Common myeloid progenitor, CD34-positive (primary cell): ENCODE measurements around the gene PROM2.

Source experiments
- CTCF ChIA-PET: fragments of 350-600 bp; sonication (Branson Sonifier 250); formaldehyde crosslinking; loops from one replicate; lab custom pipeline; 2021; ENCODE audit warnings: antibody characterized with exemption; lab: Charles Lee
- POLR2A ChIA-PET: fragments of 350-600 bp; sonication (Branson Sonifier 250); formaldehyde crosslinking; loops from one replicate; lab custom pipeline; 2021; ENCODE audit warnings: antibody characterized with exemption; lab: Charles Lee
- DNase-seq, 3 donors: peaks; one replicate each; pipeline versions ENCODE4 v3.0.0 to v3.0.0-alpha.2; 2013
- H3K27ac ChIP-seq, 2 experiments: 1 replicate in 1 of 2; 2 replicates in 1 of 2; pipeline ENCODE4 v1.7.0; 2013; ENCODE audit warnings: inconsistent platforms in 2 of 2, low read length in 2 of 2, mild to moderate bottlenecking in 2 of 2, low read depth in 1 of 2, moderate library complexity in 1 of 2; ENCODE audit not compliant: severe bottlenecking in 2 of 2, insufficient read depth in 1 of 2, poor library complexity in 1 of 2
- H3K27me3 ChIP-seq, 5 experiments: replicated peaks in 2 of 5; 1 replicate in 3 of 5; 2 replicates in 2 of 5; pipeline versions ENCODE4 v1.6.1 to v1.7.0; 2013; ENCODE audit warnings: low read length in 4 of 5, mild to moderate bottlenecking in 2 of 5, moderate library complexity in 2 of 5, inconsistent platforms in 1 of 5; ENCODE audit not compliant: insufficient read depth in 5 of 5, control insufficient read depth in 4 of 5
- H3K36me3 ChIP-seq, 4 experiments: 1 replicate in 2 of 4; 2 replicates in 2 of 4; pipeline versions ENCODE4 v1.6.1 to v1.7.0; 2013; ENCODE audit warnings: low read length in 3 of 4, control low read depth in 1 of 4, mild to moderate bottlenecking in 1 of 4; ENCODE audit not compliant: control insufficient read depth in 4 of 4, insufficient read depth in 4 of 4
- H3K4me1 ChIP-seq, 4 experiments: 1 replicate in 3 of 4; 2 replicates in 1 of 4; pipeline versions ENCODE4 v1.6.1 to v1.7.1; 2013; ENCODE audit warnings: low read length in 3 of 4, mild to moderate bottlenecking in 3 of 4, control low read depth in 1 of 4, inconsistent platforms in 1 of 4, moderate library complexity in 1 of 4; ENCODE audit not compliant: control insufficient read depth in 4 of 4, insufficient read depth in 4 of 4; ENCODE audit errors: control extremely low read depth in 1 of 4
- H3K4me3 ChIP-seq, 7 experiments: 1 replicate in 4 of 7; 2 replicates in 3 of 7; pipeline versions ENCODE4 v1.5.1 to v1.7.0; 2013; ENCODE audit warnings: mild to moderate bottlenecking in 7 of 7, low read length in 6 of 7, moderate library complexity in 6 of 7, inconsistent platforms in 2 of 7, low read depth in 2 of 7, control low read depth in 1 of 7; ENCODE audit not compliant: insufficient read depth in 4 of 7, control insufficient read depth in 1 of 7; ENCODE audit errors: extremely low read depth in 1 of 7
- H3K9me3 ChIP-seq, 5 experiments: 1 replicate in 4 of 5; 2 replicates in 1 of 5; pipeline versions ENCODE4 v1.6.1 to v1.7.1; 2013; ENCODE audit warnings: low read length in 4 of 5, mild to moderate bottlenecking in 2 of 5, inconsistent platforms in 1 of 5, low read depth in 1 of 5, moderate library complexity in 1 of 5; ENCODE audit not compliant: control insufficient read depth in 4 of 5, insufficient read depth in 2 of 5; ENCODE audit errors: control extremely low read depth in 1 of 5
- WGBS: methylation state at CpG from one replicate; pipeline ENCODE4 v1.1.5; 2013; ENCODE audit not compliant: insufficient coverage; 5-methylcytosine and 5-hydroxymethylcytosine counted together

The PROM2 gene

DNA sequence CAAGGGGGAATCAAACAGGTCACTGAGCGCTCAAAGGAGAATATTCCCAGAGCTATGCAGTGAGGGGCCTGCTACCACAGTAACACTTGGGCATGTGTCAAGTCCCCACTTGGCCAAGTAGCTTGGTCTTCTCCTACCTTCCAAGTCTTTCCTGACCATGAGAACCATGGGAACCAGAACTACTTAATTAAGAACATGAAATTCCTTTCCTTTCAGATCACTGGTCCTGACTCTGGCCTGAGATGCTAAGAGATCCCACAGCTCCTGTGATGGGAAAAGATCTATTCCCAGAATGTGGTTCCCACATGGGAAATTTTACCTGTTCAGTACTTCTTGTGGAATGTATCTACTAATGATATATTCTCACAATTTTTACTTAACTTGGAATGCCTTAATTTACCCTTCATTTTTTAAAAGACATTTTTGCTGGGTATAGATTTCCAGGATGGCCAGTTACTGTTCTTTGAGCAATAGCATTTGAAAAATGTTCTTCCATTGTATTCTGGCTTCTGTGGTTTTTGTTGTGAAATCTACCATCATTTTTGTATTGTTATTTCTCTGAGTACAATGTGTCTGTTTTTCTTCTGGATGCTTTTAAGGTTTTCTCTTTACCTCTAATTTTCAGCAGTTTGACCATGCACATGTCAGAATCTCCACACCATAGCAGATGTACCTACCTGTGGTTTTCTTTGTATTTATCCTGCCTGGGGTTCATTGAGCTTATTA, 60.8 kb downstream of the PROM2 start:
- WGBS = 100% methylated on average over 1 of the region's 1 CpG
- no peak for DNase-seq
- Histone ChIP-seq H3K27ac (no peak overlapping the region), H3K36me3 (no peaks in the 10 kb centered on the region), H3K9me3 (peaks cover 0 to 3% (median 0%) of the 10 kb centered on the region in 5 experiments), H3K4me1 (no peaks in the 10 kb centered on the region), H3K27me3 (peaks cover 0 to 4% (median 0%) of the 10 kb centered on the region in 5 experiments), H3K4me3 (no peak overlapping the region)
- ChIA-PET POLR2A (no interaction called here), CTCF (interaction anchor here (2.5 kb wide), 1 partner anchor 9 kb away, joined by 13 read pairs; no protein-coding TSS in a partner anchor)

DNA sequence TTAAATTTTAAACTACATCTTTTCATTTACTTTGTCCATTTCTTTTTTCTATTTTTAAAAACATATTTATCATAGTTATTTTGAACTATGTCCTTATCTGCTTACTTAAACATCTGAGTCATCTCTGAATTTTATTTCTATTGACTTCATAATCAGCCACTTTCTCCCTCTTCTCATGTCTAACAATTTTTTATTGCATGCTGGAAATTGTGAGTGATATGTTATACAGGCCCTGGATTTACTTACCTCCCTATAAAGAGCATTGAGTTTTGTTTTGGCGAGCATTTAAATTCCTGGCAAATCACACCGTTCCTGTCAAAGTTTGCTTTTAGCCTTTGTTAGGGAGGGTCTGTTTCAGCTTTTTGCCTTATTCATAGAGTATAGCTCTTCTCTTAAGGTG, 62.2 kb downstream of the PROM2 start:
- CTCF ChIA-PET = no interaction called here
- Histone ChIP-seq H3K9me3 (peaks cover 0 to 3% (median 0%) of the 10 kb centered on the region in 5 experiments), H3K27ac (no peak overlapping the region), H3K27me3 (peaks cover 0 to 7% (median 0%) of the 10 kb centered on the region in 5 experiments), H3K4me1 (no peaks in the 10 kb centered on the region), H3K36me3 (no peaks in the 10 kb centered on the region), H3K4me3 (no peak overlapping the region)
- WGBS = 100% methylated on average over 1 of the region's 2 CpGs
- no peak for DNase-seq
- POLR2A ChIA-PET = no interaction called here

DNA sequence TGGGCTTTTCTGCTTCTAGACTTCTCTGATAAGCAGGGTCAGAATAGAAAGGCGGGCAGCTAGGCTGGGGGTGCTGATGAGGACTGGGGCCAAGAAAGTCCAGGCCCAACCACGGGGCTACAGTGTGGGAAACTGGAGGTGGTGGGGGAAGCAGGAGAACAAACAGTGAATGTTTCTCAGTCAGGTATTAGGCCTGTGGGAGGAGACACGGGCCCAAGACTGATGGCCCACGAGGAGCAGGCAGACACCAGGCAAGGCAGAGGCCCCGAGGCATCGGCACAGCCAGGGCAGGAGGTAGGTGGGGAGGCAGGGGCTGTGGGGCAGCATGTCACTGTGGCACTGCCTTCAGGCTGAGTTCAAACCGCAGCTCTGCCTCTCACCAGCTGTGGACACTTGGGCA, 63.6 kb downstream of the PROM2 start:
- Histone ChIP-seq H3K27me3 (peaks cover 0 to 13% (median 3%) of the 10 kb centered on the region in 5 experiments), H3K36me3 (no peaks in the 10 kb centered on the region), H3K9me3 (peaks cover 0 to 3% (median 0%) of the 10 kb centered on the region in 5 experiments), H3K27ac (no peak overlapping the region), H3K4me1 (no peaks in the 10 kb centered on the region), H3K4me3 (no peak overlapping the region)
- 88% methylated on average over 7 of the region's 7 CpGs for WGBS
- ChIA-PET CTCF (no interaction called here), POLR2A (no interaction called here)
- no peak for DNase-seq
